G401.6 (cell line): Measurements from ENCODE around the gene MEIKIN.

Source experiments
- FAIRE-seq: peaks from 2 replicates; lab custom pipeline; 2012; peaks lifted over from hg19 to GRCh38; lab: Jason Lieb, UNC

Gene MEIKIN

GRCh38 chr5:131973089-131973712 lies 27.7 kb upstream of the MEIKIN start:
- FAIRE-seq, result no peak

DNA sequence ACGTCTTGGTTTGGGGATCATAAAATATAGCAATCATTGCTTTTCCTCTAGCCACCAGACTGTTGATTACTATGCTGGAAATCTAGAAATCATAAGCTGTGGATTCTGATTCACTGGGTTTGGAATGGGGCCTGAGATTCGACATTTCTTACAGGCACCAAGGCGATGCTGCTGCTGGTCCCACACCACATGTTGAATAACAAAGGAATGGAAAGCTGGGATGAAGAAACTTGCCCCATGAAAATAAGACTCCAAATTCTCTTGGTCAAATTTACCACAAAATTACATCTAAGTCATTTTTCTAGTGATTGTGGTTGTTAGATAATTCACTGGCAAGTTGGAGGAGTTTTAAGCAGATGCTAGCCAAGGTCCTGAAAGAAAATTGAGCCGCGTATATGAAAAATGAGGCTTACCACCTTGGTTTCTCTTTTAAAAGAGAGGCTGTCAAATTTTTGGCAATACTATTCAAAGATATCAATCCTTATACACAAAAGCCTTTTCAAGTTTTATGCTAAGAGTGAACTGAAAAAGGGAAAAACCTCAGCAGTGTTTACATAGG lies 23.0 kb upstream of the MEIKIN start:
- no peak for FAIRE-seq

DNA sequence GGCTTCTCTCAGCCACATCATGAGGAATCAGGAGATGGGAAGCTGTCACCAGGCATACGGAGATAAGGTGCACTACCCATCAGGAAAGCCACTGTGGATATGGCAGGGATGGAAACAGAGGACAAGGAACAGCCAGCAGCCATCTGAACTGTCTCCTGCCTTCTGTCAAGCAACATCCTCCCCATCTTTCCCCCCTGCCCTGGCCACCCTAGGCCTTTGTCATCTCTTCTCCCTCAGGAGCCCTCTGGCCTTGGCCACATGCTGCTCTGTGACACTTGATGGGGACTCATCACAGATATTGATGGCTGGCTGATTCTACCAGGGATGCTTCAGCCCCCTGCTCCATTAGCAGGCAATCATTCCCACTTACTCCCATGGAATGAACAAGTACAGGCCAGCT lies 21.1 kb upstream of the MEIKIN start:
- no peak for FAIRE-seq

GRCh38 chr5:131965826-131966415 lies 20.5 kb upstream of the MEIKIN start:
- FAIRE-seq, result no peak

GRCh38 chr5:131959906-131960305 lies 14.4 kb upstream of the MEIKIN start:
- no peak for FAIRE-seq

- FAIRE-seq, result no peak
These were observed 13.7 kb upstream of the MEIKIN start for GRCh38 chr5:131959136-131959535.

GRCh38 chr5:131957721-131958441 lies 12.4 kb upstream of the MEIKIN start:
- FAIRE-seq, result no peak

DNA sequence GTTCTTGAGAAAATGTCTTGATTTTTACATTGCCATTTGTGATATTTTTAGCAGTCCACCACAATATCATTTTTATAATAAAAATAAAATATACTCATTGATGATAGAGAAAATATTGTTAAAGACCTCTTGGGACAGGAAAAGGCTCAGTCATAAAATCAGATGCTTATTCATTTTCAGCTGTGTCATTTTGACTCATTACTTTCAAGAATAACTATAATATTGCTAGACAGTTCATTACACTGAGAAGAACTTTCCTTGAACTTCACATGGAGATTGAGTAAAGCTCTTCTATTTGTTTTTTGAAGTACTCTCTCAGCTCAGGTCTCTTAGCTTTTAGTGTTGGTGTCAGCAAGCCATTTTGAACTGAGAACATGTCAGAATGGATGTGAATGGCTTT lies 8.5 kb upstream of the MEIKIN start:
- no peak for FAIRE-seq

DNA sequence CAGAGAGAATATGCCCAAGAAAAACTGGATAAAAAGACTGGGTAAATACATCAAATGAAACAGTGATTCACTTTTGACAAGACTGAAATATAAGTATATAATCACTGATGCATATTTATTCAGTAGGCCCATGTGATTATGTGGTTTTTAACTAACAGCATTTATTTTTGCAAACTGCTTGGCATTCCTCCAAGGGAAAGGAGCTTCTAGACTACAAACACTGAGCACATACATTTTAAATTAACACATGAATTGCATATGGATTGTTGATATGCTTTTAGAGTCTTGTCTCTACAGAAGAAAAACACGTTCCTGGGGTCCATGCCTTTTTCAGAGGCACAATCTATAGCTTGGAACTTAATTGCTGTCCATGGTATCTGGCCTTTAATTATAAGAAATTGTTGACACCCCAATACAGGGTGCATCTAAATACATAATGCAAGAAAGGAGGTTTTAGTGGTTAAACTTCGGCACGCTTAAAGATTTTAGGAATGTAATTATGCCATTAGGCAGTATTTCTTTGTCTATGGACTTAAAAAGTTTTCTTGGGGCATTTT lies 6.9 kb upstream of the MEIKIN start:
- FAIRE-seq, result no peak

DNA sequence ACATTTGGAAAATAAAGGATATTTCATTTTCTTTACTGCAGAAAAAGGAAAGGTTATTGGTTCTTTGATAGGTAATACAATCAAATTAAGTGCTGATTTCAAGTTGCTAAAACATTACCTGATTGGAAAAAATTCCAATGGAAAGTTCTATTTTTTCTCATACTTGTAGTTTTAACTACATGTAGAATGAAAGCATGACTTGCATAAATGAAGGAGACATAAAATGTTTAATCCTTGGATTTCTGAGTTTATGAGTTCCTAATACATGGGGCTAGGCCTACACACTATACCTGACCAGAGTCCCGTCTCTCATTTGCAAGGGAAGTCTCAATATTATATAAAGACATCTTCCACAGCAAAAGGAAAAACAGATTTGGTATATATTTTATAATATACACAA lies 5.2 kb upstream of the MEIKIN start:
- no peak for FAIRE-seq

- no peak for FAIRE-seq
These were observed 2.0 kb upstream of the MEIKIN start for GRCh38 chr5:131947445-131947844.

DNA sequence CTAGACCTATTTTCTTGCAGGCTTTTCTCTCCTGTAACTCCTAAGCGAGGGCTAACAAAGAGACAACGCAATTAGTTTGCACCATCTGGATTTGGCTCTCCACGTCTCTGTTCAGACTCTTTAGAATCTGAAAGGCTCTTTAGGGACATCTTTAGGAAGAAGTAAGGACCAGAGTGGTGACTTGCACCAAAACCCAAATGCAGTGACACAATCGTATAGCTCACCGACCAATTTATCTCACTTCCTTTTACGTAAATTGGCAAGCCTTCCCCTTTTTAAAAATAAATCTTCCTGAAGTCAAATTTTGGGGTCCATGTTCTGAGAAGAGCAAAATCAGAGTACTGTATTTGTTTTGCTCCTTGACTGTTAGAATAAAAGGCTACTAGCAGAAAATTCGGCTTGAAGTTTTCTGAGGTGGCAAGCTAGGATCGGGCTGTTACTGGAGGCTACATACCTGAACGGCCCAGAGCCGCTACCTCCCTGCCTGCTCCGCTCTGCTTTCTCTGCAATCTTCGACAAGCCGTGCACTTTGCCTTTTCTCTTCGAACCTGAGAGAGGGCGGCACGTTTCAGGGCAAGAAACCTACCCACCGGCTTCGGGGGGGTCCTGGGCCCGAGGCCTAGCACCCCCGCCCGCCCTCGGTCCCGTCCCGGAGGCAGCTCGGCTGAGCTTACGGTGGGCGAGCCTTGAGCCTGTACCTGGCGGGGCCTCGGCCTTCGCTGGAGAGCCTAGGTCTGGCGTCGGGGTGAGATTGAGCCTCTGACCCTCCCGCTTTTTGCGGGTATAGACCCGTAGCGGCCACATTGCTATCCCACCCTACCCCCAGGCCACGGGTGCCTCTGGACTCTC lies 537 bp downstream of the MEIKIN start:
- FAIRE-seq, result no peak

GRCh38 chr5:131943916-131944315 lies 1.5 kb downstream of the MEIKIN start:
- FAIRE-seq, result no peak

- no peak for FAIRE-seq
These were observed 3.4 kb downstream of the MEIKIN start for GRCh38 chr5:131942016-131942415.

- no peak for FAIRE-seq
These were observed 5.6 kb downstream of the MEIKIN start for GRCh38 chr5:131939690-131940345.

DNA sequence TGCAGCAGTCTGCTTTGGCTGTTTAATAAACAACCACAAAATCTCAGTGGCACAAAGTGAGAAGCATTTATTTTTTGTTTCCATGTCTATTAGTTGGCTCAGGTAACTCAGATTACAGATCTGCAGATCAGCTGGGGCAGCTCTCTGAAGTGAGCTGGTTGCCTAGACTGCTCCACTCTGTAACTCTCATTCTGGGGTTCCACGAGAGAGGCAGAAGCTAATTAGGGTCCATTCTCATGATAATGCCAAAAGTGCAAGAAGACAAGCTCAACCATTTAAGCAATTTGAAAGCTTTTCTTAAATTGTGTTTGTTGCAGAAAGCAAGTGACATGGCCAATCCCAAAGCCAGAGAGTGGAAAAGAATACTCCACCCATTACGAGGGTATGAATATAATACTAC lies 13.2 kb downstream of the MEIKIN start:
- FAIRE-seq, result no peak

DNA sequence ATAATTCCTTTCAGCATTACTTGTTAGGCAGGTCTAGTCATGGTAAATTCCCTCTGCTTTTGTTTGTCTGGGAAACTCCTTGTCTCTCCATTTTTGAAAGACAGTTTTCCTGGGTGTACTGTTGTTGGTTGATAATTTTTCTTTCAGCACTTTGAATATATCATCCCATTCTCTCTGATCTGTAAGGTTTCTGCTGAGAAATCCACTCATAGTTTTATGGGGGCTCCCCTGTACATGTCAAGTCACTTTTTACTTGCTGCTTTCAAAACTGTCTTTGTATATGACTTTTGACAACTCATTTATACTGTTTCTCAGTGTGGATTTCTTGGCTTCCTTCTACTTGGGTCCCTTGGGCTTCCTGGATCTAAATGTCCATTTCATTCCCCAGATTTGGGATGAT lies 16.5 kb downstream of the MEIKIN start:
- FAIRE-seq, result no peak

- FAIRE-seq, result no peak
These were observed 19.3 kb downstream of the MEIKIN start for GRCh38 chr5:131926168-131926567.

DNA sequence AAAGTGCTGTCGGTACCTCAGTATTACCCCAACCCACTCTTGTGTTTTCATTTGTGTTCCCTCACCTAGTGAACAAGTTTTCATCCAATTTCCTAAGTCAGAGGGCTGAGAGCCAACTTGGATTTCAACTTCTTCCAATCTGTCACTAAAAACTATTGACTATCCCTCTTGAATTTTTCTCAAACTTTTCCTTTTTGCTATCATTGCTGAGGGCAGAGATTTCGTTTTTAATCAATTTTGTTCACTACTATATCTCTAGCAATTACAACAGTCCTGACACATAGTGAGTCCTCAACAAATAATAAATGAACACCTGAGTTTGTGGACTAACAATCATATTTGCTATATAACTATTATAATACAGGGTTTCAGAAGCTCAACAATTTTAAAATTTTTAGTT lies 29.0 kb downstream of the MEIKIN start:
- no peak for FAIRE-seq

DNA sequence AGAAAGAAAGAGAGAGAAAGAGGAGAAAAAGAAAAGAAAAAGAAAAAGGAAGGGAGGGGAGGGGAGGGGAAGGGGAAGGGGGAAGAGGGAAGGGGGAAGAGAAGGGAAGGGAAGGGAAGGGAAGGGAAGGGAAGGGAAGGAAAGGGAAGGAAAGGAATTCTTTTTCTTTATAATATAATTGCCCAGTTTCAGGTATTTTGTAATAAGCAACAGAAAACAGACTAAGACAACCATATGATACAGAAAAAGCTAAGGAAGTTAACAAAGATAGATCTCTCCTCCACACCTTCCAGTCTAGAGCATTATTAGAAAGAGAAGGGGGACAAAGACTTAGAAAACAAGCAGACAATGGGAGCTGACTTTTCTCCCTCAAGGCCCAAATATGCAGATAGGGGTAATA lies 31.0 kb downstream of the MEIKIN start:
- FAIRE-seq, result no peak

GRCh38 chr5:131913603-131914002 lies 31.9 kb downstream of the MEIKIN start:
- FAIRE-seq, result no peak

GRCh38 chr5:131906668-131907067 lies 38.8 kb downstream of the MEIKIN start:
- FAIRE-seq, result no peak
